Measurements from ENCODE around the gene MB21D2. TPM values are rescaled to one million over a fixed set of nuclear protein-coding genes. Genes with fewer than 3 reads are reported as not detected.

Gene MB21D2
- polyA plus RNA-seq, 1 donor (not counting 4 experiments of a cell fraction or from before 2014, with no cell fraction given): 9.0 TPM

DNA sequence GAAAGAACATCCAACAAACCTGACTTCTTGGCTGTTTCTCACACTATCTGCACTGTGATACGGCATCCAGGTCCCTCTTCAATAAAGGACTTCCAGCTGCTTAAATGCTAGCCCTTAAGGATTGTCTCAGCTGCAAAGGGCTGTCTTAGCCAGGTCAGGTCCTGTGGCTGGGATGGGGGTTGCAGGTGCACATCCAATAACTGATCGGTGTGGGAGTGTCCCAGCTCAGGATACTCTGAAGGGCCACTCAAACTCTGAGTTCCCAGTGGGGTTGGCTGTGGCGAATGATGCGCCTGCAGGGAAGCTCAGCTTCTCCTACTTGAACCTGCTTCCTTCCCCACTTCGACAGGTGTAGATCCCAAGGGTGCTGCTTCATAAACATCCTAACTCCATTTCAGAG, 115.7 kb downstream of the MB21D2 start:
- no peaks in the 10 kb centered on the region for H3K9me3 ChIP-seq (ENCODE audit: control insufficient read depth, low read depth, low read length)
- H3K79me2 ChIP-seq (ENCODE audit: control insufficient read depth, insufficient read depth, low read length): peaks cover 2% of the 10 kb centered on the region
- no peak overlapping the region for H3K4me3 ChIP-seq (ENCODE audit: control insufficient read depth in 2 of 3, extremely low read depth in 1 of 3, insufficient read depth in 2 of 3, low read depth in 1 of 3, low read length in 3 of 3)
- H3K9ac ChIP-seq (ENCODE audit: control insufficient read depth, extremely low read depth, insufficient read depth, low read length): no peak overlapping the region
- no peaks in the 10 kb centered on the region for H4K20me1 ChIP-seq (ENCODE audit: control insufficient read depth, extremely low read depth, insufficient read depth, low read length)
- DNase-seq (ENCODE audit: low read depth, low spot score) (no peak), FAIRE-seq (no peak)
- dilution Hi-C loops (cut with MboI; ENCODE audit: extremely low pct_ligation_motif_present, low sequenced_read_pairs): no loop called here
- no peaks in the 10 kb centered on the region for H3K9me1 ChIP-seq (ENCODE audit: control insufficient read depth, extremely low read depth, insufficient read depth, low read length)
- TF ChIP-seq, protein P1, sequence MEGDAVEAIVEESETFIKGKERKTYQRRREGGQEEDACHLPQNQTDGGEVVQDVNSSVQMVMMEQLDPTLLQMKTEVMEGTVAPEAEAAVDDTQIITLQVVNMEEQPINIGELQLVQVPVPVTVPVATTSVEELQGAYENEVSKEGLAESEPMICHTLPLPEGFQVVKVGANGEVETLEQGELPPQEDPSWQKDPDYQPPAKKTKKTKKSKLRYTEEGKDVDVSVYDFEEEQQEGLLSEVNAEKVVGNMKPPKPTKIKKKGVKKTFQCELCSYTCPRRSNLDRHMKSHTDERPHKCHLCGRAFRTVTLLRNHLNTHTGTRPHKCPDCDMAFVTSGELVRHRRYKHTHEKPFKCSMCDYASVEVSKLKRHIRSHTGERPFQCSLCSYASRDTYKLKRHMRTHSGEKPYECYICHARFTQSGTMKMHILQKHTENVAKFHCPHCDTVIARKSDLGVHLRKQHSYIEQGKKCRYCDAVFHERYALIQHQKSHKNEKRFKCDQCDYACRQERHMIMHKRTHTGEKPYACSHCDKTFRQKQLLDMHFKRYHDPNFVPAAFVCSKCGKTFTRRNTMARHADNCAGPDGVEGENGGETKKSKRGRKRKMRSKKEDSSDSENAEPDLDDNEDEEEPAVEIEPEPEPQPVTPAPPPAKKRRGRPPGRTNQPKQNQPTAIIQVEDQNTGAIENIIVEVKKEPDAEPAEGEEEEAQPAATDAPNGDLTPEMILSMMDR (optimal IDR thresholded peaks at IDR 0.05 in 1 of 3, IDR thresholded peaks at IDR 0.05 in 1 of 3, conservative IDR thresholded peaks at IDR 0.05 in 1 of 3; ENCODE audit: extremely low read depth in 1 of 3, insufficient read depth in 2 of 3, low read length in 3 of 3): no peak
- TF ChIP-seq EZH2 (IDR thresholded peaks at IDR 0.05; ENCODE audit: low read length): no peak
- H3K27ac ChIP-seq (ENCODE audit: control insufficient read depth, insufficient read depth, low read length): no peak overlapping the region
- H3K4me1 ChIP-seq (ENCODE audit: control insufficient read depth, extremely low read depth, insufficient read depth, low read length): no peaks in the 10 kb centered on the region
- peaks cover 3 to 7% of the 10 kb centered on the region in 2 experiments for H3K36me3 ChIP-seq (ENCODE audit: control insufficient read depth in 2 of 2, extremely low read depth in 1 of 2, insufficient read depth in 2 of 2, low read length in 2 of 2)
- H3K4me2 ChIP-seq (ENCODE audit: control insufficient read depth, extremely low read depth, insufficient read depth, low read depth, low read length): no peak overlapping the region
- no peak overlapping the region for H2AFZ ChIP-seq (ENCODE audit: control insufficient read depth, low read length)
- H3K27me3 ChIP-seq (ENCODE audit: control insufficient read depth, extremely low read depth, insufficient read depth, low read length): no peaks in the 10 kb centered on the region

- Histone ChIP-seq H4K20me1 (ENCODE audit: control insufficient read depth, extremely low read depth, insufficient read depth, low read length) (no peaks in the 10 kb centered on the region), H3K27ac (ENCODE audit: control insufficient read depth, insufficient read depth, low read length) (no peak overlapping the region), H3K4me3 (ENCODE audit: control insufficient read depth in 2 of 3, extremely low read depth in 1 of 3, insufficient read depth in 2 of 3, low read depth in 1 of 3, low read length in 3 of 3) (no peak overlapping the region), H3K4me2 (ENCODE audit: control insufficient read depth, extremely low read depth, insufficient read depth, low read depth, low read length) (no peak overlapping the region), H3K9me3 (ENCODE audit: control insufficient read depth, low read depth, low read length) (no peaks in the 10 kb centered on the region), H2AFZ (ENCODE audit: control insufficient read depth, low read length) (no peak overlapping the region), H3K4me1 (ENCODE audit: control insufficient read depth, extremely low read depth, insufficient read depth, low read length) (no peaks in the 10 kb centered on the region), H3K27me3 (ENCODE audit: control insufficient read depth, extremely low read depth, insufficient read depth, low read length) (no peaks in the 10 kb centered on the region), H3K9me1 (ENCODE audit: control insufficient read depth, extremely low read depth, insufficient read depth, low read length) (no peaks in the 10 kb centered on the region), H3K9ac (ENCODE audit: control insufficient read depth, extremely low read depth, insufficient read depth, low read length) (no peak overlapping the region), H3K36me3 (ENCODE audit: control insufficient read depth in 2 of 2, extremely low read depth in 1 of 2, insufficient read depth in 2 of 2, low read length in 2 of 2) (peaks cover 3 to 7% of the 10 kb centered on the region in 2 experiments), H3K79me2 (ENCODE audit: control insufficient read depth, insufficient read depth, low read length) (no peaks in the 10 kb centered on the region)
- dilution Hi-C loops (cut with MboI; ENCODE audit: extremely low pct_ligation_motif_present, low sequenced_read_pairs): no loop called here
- no peak for DNase-seq (ENCODE audit: low read depth, low spot score)
- FAIRE-seq: no peak
- TF ChIP-seq EZH2 (IDR thresholded peaks at IDR 0.05; ENCODE audit: low read length): no peak
- TF ChIP-seq, protein P1 (optimal IDR thresholded peaks at IDR 0.05 in 1 of 3, IDR thresholded peaks at IDR 0.05 in 1 of 3, conservative IDR thresholded peaks at IDR 0.05 in 1 of 3; ENCODE audit: extremely low read depth in 1 of 3, insufficient read depth in 2 of 3, low read length in 3 of 3): no peak
Observed at GRCh38 chr3:192799721-192800120, 117.9 kb downstream of the MB21D2 start.
